CD4-positive, alpha-beta T cell treated with Interleukin-4 for 1 hour (primary cell): ENCODE data around the gene DDAH1.

Experiments
- DNase-seq, 2 donors: peaks; one replicate each; pipeline ENCODE4 v3.0.0-alpha.2; 2020 to 2022

Gene DDAH1

DNA sequence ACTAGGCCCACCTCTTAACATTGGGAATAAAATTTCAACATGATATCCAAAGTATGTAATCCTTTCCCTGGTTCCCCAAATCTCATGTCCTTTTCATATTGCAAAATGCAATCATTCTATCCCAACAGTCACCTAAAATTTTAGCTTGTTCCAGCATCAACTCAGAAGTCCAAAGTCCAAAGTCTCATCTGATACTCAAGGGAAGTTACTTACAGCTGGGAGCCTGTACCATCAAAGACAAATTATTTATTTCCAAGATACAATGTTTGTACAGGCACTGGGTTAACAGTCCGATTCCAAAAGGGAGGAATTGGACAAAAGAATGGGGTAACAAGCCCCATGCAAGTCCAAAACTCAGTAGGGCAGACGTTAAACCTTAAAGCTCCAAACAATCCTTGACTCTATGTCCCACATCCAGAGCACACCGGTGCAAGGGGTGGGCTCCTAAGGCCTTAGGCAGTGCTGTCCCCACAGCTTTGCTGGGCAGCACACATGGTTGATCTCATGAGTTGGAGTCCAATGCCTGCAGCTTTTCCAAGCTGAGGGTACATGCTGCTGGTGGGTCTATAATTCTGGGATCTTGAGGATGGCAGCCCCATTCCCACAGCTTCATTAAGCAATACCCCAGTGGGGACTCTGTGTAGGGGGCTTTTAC lies 78.8 kb downstream of the DDAH1 start:
- DNase-seq: no peak

DNA sequence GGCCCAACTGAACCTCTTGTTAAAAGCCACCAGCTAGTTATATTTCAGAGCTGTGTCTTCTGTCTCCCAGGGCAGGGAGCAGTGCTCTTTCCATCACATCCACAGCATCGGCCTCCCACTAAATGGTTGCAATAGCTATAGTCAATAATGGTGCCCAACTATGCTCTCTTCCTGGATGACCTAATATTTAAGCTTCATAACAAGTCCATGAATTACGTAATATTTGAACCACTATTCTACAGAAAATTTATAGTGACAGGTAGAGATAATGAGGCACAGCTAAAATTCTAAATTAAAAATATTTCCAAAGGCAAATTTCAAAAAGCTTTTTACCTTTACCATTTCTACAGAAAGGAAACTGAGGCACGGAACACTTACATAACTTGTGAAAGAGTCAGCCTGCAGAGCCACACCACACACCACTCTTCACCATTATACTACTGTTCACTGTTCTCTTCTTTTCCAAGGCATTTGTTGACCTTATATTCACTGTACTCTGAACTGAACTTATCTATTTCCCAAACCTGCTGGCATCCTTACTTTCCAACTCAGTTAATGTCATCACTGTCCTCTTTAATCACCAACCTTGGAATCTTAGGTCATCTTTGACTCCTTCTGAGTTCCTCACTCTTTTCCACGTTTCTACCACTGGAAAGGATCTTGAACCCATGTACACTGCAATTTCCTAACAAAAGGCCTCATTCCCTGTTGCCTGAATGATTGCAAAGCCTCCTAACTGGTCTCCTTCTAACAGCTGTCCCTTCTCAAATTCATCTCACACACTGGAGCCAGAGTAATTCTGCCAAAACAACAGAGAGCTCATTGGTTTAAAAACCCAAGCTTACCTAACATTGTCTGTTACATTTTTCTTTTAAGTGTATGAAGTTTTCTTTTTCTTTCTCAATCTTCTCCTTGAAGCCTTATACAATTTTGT lies 85.5 kb downstream of the DDAH1 start:
- DNase-seq: no peak

DNA sequence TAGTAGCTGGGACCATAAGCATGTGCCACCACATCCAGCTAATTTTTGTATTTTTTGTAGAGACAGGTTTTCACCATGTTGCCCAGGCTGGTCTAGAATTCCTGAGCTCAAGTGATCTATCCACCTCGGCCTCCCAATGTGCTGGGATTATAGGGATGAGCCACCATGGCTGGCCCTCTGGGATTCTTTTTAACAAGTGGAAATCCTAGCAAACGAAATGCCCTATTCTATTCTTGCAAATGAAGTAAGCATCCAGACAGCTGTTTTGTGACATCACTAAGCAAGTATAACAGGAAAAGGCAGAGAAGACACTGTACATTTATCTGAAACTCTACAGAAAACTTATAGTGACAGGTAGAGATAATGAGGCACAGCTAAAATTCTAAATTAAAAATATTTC lies 86.4 kb downstream of the DDAH1 start:
- DNase-seq: no peak

GRCh38 chr1:85376356-85376755 lies 88.6 kb downstream of the DDAH1 start:
- DNase-seq: no peak

DNA sequence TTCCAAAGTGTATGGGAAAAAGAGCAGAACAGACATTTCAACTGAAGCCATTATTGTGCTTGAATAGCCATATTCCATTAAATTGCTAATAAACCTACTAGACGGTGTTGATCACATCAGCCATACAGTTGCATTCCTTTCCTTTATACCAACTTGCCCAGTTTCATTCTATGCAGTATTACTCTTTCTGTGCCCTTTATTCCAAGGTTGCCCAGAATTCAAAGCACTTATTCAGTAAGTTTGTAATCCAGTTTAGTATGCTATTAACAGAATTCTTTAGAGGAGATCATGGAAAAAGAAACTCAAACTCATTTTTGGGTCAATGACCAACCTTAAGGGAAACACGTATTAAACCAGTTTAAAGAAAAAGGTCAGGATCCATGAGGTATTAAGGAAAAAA lies 89.5 kb downstream of the DDAH1 start:
- no peak for DNase-seq

DNA sequence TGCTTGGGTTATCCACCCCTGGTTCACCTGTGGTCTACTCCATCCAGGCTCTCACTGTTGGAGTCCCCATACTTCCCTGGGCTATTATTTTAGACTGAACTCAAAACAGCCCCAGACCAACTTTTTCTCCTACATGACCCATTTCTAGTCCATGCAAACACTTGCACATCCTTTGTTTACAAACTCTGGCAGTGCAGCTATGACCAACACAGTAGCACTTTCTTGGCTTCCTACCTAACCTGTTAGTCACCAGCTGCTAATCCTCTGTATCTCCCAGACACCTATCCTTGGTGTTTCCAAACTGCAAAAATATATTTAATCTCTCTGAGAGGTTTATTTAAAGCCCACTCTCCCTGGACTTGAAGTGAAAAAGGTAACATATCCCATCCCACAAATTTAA lies 90.8 kb downstream of the DDAH1 start:
- DNase-seq: no peak

- no peak for DNase-seq
Observed at GRCh38 chr1:85373378-85373708, 91.6 kb downstream of the DDAH1 start.

DNA sequence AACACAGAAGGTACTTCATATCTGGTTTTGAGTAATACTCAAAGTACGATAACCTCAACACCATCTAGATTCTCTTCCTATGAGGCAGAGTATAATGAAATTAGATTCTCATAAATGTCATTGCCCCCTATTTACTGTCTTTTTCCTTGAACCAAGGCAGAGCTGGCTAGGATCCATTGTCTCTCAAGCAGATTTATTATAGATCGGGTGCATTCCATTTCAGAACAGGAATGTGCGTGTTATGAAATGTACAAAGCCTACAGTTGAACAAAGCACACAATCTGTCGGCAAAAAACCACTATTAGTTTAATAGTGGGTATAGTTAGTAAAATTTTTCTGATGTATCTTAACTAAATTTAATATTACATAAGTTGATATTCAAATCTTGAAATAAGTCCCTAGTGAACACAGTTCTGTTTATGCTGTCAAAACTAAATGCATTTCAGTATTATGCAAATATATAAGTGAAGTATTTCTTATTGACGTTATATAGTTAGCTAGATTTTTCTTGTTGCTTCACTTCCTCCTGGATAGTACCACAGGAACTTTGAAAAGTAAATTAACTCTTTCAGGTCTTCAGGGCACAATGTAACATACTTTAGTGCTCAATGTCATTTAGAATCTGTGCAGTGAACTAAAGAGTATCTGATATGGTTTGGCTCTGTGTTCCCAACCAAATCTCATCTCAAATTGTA lies 92.1 kb downstream of the DDAH1 start:
- no peak for DNase-seq

DNA sequence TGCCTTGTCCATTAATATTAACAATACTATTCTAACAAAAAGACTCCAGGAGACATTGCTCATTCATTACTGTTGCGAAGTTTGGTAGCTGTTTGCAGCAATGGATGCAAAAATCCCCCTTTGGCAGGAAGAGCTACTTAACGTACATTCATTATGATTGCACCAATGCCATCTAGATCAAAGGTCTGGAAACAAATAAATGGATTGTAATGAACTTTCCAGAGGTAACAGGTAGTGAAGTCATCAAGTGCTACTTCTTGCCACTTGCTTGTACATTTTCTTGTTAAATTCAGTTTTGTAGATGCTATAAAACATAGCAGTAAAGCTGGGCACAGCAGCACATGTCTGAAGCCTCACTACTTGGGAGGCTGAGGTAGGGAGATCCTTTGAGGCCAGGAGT lies 93.9 kb downstream of the DDAH1 start:
- DNase-seq: no peak

DNA sequence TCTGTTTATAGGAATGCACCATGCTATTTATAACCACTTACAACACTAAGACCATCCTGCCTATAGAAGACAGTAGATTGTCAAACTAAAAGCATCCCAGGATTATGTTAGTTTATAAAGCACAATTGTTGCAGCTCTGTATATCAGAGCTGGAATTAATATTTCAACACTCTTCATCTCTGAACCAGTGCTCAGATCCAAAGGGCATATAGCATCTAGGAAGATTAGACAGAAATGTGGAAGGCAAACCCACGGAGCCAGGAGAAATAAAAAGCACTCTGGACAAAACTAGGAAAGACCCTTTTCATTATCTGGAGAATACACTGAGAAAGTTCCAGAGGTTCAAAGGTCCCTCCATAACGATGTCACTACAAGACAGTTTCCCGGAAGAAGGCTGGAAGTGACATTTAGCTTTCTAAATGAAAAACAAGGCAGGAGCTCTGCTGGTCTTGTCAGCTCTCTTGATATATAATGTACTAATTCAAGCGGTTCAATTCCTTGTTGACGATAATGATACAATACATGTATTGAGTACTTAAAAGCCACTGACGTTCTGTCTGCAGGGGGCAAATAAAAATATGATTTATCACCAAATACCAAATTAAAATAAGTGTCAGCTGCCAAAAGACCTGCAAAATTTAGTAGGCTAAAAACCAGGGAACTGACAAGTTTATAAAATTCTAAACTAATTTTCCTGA lies 96.7 kb downstream of the DDAH1 start:
- no peak for DNase-seq

GRCh38 chr1:85366391-85367170 lies 98.4 kb downstream of the DDAH1 start:
- no peak for DNase-seq

- DNase-seq: no peak
Observed at GRCh38 chr1:85365851-85366250, 99.1 kb downstream of the DDAH1 start.

- DNase-seq: no peak
Observed at GRCh38 chr1:85363521-85363920, 101.4 kb downstream of the DDAH1 start.

DNA sequence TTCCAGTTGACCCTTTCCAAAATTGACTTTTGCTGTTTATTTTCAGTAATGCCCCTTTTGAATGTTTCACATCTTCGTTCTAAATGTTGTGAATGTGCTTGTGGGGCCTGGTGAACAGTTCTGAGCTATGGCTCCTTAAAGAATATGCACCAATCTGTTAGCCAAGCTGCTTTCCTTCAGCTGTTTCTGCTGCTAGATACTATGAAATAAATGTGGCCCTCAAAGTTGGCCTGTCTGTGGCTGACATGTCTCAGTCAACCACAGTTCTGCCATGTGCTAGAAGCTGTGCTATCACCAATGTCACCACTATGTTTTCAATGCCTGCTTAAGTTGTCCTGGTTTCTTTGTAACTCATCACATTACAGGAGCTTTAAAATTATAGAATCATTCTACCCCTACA lies 101.9 kb downstream of the DDAH1 start:
- DNase-seq: no peak

DNA sequence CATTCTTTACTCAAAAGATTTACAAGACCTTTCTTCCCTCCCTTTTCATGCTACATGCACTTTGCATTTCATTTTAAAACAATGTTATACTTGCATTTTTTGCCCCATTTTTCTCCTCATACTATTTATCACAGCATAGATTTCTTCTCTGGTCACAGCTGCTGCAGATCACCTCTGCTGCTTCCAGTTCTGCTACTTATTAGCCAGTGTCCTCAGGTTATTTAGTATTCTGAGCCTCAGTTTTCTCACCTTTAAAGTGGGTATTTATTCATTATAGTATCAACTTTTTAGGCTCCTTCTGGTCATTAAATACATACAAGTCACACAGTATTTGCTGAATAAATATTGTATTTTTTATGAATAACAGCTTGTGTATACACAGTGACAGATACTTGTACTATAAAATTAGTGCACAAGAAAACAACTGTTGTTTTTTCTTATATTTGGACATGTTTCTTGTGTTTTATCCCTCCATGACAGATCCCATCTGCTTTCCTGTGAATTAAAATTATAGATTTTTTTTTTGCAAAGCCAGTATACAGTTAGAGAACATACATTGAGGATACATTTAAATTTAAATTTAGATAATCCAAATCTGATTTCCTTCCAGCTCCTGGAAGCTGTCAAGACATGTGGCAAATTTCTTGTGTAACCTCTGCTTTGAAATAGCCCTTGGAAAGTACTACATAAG lies 103.2 kb downstream of the DDAH1 start:
- DNase-seq: no peak

GRCh38 chr1:85360730-85361493 lies 104.0 kb downstream of the DDAH1 start:
- DNase-seq: no peak

GRCh38 chr1:85359874-85360721 lies 104.9 kb downstream of the DDAH1 start:
- DNase-seq: no peak

DNA sequence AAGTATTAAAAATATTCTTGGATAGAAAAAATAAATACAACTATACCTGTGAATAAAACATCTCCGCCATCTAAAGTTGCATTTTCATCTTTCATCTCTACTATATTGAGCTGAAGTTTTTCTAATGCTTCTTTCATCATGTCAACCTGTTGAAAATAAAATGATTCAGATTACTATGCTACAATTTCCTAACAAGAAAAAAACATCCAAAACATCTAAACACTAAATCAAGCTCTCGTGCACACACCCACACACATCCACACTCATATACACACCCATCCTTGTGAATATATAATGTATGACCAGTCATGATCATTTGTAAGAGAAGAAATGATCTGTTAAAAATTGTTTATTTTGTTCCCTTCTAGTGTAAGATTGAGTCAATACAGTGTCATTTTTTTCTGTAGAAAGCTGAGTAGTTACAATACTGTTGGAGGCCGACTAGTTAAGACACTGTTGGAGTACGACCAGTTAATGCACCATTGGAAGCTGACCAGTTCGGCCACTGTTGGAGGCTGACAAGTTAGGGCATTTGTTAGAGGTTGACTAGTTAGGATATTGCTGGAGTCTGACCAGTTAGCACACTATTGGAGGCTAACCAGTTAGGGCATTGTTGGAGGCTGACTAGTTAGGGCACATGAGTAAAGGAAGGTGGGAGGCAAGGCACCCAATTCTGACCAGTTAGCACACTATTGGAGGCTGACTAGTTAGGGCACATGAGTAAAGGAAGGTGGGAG lies 106.1 kb downstream of the DDAH1 start:
- no peak for DNase-seq

GRCh38 chr1:85357817-85358216 lies 107.1 kb downstream of the DDAH1 start:
- DNase-seq: no peak
